Neutrophil (primary cell): ENCODE measurements around the gene BACH2.

Experiments
- H3K27ac ChIP-seq: fragments of 200-600 bp; sonication (generic); 2 replicates; pipeline ENCODE4 v1.5.1; 2016; ENCODE audit warnings: mild to moderate bottlenecking, moderate library complexity
- H3K27me3 ChIP-seq: fragments of 200-600 bp; sonication (generic); 2 replicates; pipeline ENCODE4 v1.6.0; 2016; ENCODE audit warnings: mild to moderate bottlenecking
- H3K36me3 ChIP-seq: fragments of 200-600 bp; sonication (generic); 2 replicates; pipeline ENCODE4 v1.5.1; 2017
- H3K4me1 ChIP-seq, 2 experiments: fragments of 200-600 bp in 1 of 2; sonication (generic) in 1 of 2; 1 replicate in 1 of 2; 2 replicates in 1 of 2; pipeline versions ENCODE4 v1.5.1 to v1.6.1; 2013 to 2016; ENCODE audit warnings: low read depth in 1 of 2, low read length in 1 of 2, mild to moderate bottlenecking in 1 of 2, moderate library complexity in 1 of 2; ENCODE audit not compliant: control insufficient read depth in 1 of 2, insufficient read depth in 1 of 2
- H3K4me3 ChIP-seq, 2 experiments: fragments of 200-600 bp in 1 of 2; sonication (generic) in 1 of 2; 1 replicate in 1 of 2; 2 replicates in 1 of 2; pipeline ENCODE4 v1.5.1; 2013 to 2016; ENCODE audit warnings: low read depth in 1 of 2, low read length in 1 of 2, mild to moderate bottlenecking in 1 of 2, moderate library complexity in 1 of 2
- H3K9me3 ChIP-seq: fragments of 200-600 bp; sonication (generic); 2 replicates; pipeline ENCODE4 v1.5.1; 2016
- CTCF ChIP-seq: fragments of 200-600 bp; sonication (generic); IDR thresholded peaks from 2 replicates; pipeline ENCODE4 v1.5.1; 2016; ENCODE audit warnings: antibody characterized with exemption

The BACH2 gene

GRCh38 chr6:90319979-90320685 lies 23.5 kb upstream of the BACH2 start:
- Histone ChIP-seq H3K27me3 (peaks cover 9% of the 10 kb centered on the region), H3K27ac (no peak overlapping the region), H3K36me3 (no peaks in the 10 kb centered on the region), H3K4me3 (no peak overlapping the region), H3K4me1 (no peaks in the 10 kb centered on the region), H3K9me3 (no peaks in the 10 kb centered on the region)
- no peak for TF ChIP-seq CTCF

GRCh38 chr6:90319044-90319443 lies 22.4 kb upstream of the BACH2 start:
- H3K36me3 ChIP-seq, result no peaks in the 10 kb centered on the region
- H3K4me3 ChIP-seq, result no peak overlapping the region
- H3K27me3 ChIP-seq, result peaks cover 16% of the 10 kb centered on the region
- no peak for TF ChIP-seq CTCF
- H3K9me3 ChIP-seq, result no peaks in the 10 kb centered on the region
- H3K4me1 ChIP-seq, result no peaks in the 10 kb centered on the region
- no peak overlapping the region for H3K27ac ChIP-seq

GRCh38 chr6:90315986-90316385 lies 19.3 kb upstream of the BACH2 start:
- H3K36me3 ChIP-seq, result no peaks in the 10 kb centered on the region
- no peaks in the 10 kb centered on the region for H3K9me3 ChIP-seq
- no peak overlapping the region for H3K4me3 ChIP-seq
- no peaks in the 10 kb centered on the region for H3K4me1 ChIP-seq
- TF ChIP-seq CTCF, result no peak
- no peak overlapping the region for H3K27ac ChIP-seq
- H3K27me3 ChIP-seq, result peaks cover 19% of the 10 kb centered on the region

- TF ChIP-seq CTCF, result no peak
- Histone ChIP-seq H3K9me3 (no peaks in the 10 kb centered on the region), H3K4me1 (no peaks in the 10 kb centered on the region), H3K27me3 (peaks cover 19% of the 10 kb centered on the region), H3K36me3 (no peaks in the 10 kb centered on the region), H3K27ac (no peak overlapping the region), H3K4me3 (no peak overlapping the region)
Measured at GRCh38 chr6:90315354-90315950, 18.8 kb upstream of the BACH2 start.

- H3K4me1 ChIP-seq, result no peaks in the 10 kb centered on the region
- H3K27ac ChIP-seq, result no peak overlapping the region
- TF ChIP-seq CTCF, result no peak
- no peak overlapping the region for H3K4me3 ChIP-seq
- H3K9me3 ChIP-seq, result no peaks in the 10 kb centered on the region
- H3K36me3 ChIP-seq, result no peaks in the 10 kb centered on the region
- H3K27me3 ChIP-seq, result peaks cover 19% of the 10 kb centered on the region
Measured at GRCh38 chr6:90314514-90314913, 17.9 kb upstream of the BACH2 start.
